Measurements from ENCODE around the gene SNAPC1.
A peak's percentile ranks its signal among the peaks of the same experiment; 100 is the strongest.
"Not testable (repeated sequence)": the region's sequence is repeated elsewhere in the genome, so short reads cannot be mapped to it uniquely, and the experiment has no call there.

The SNAPC1 gene

GRCh38 chr14:61750708-61751474 is 11.3 kb upstream of the SNAPC1 start:
- peak; percentile 90 for DNase-seq

GRCh38 chr14:61751475-61751989 is 10.7 kb upstream of the SNAPC1 start:
- DNase-seq, result no peak

- no peak for DNase-seq
These were observed 9.6 kb upstream of the SNAPC1 start for GRCh38 chr14:61752626-61753025.

- no peak for DNase-seq
These were observed 8.6 kb upstream of the SNAPC1 start for GRCh38 chr14:61753631-61754030.

GRCh38 chr14:61754627-61755381 is 7.4 kb upstream of the SNAPC1 start:
- no peak for DNase-seq

GRCh38 chr14:61755382-61755742 is 6.9 kb upstream of the SNAPC1 start:
- DNase-seq, result not testable (repeated sequence)

GRCh38 chr14:61756135-61756534 is 6.1 kb upstream of the SNAPC1 start:
- no peak for DNase-seq

GRCh38 chr14:61759878-61760277 is 2.3 kb upstream of the SNAPC1 start:
- DNase-seq, result no peak

GRCh38 chr14:61761557-61761956 is 663 bp upstream of the SNAPC1 start:
- DNase-seq, result no peak

- DNase-seq, result no peak
These were observed 2.3 kb downstream of the SNAPC1 start for GRCh38 chr14:61764342-61765122.

GRCh38 chr14:61765225-61765943 is 3.2 kb downstream of the SNAPC1 start:
- no peak for DNase-seq

- DNase-seq, result no peak
These were observed 3.9 kb downstream of the SNAPC1 start for GRCh38 chr14:61766151-61766550.

- DNase-seq, result no peak
These were observed 6.0 kb downstream of the SNAPC1 start for GRCh38 chr14:61768240-61768639.

GRCh38 chr14:61769893-61770292 is 7.7 kb downstream of the SNAPC1 start:
- DNase-seq, result no peak

GRCh38 chr14:61774861-61775260 is 12.6 kb downstream of the SNAPC1 start:
- no peak for DNase-seq

GRCh38 chr14:61780125-61780524 is 17.9 kb downstream of the SNAPC1 start:
- peak; percentile 13 for DNase-seq

- DNase-seq, result no peak
These were observed 35.1 kb downstream of the SNAPC1 start for GRCh38 chr14:61797309-61797708.

GRCh38 chr14:61802010-61802568 is 39.9 kb downstream of the SNAPC1 start:
- no peak for DNase-seq

GRCh38 chr14:61803755-61804154 is 41.5 kb downstream of the SNAPC1 start:
- no peak for DNase-seq

GRCh38 chr14:61805451-61805850 is 43.2 kb downstream of the SNAPC1 start:
- no peak for DNase-seq

GRCh38 chr14:61811882-61812346 is 49.7 kb downstream of the SNAPC1 start:
- DNase-seq, result no peak
